ENCODE results near the gene MRFAP1L1. TPM values are rescaled to one million over a fixed set of nuclear protein-coding genes. Genes with fewer than 3 reads are reported as not detected.

Gene MRFAP1L1
- total and polyA plus RNA-seq, 8 donors: 12.4 to 39.8 (median 21.5) TPM

DNA sequence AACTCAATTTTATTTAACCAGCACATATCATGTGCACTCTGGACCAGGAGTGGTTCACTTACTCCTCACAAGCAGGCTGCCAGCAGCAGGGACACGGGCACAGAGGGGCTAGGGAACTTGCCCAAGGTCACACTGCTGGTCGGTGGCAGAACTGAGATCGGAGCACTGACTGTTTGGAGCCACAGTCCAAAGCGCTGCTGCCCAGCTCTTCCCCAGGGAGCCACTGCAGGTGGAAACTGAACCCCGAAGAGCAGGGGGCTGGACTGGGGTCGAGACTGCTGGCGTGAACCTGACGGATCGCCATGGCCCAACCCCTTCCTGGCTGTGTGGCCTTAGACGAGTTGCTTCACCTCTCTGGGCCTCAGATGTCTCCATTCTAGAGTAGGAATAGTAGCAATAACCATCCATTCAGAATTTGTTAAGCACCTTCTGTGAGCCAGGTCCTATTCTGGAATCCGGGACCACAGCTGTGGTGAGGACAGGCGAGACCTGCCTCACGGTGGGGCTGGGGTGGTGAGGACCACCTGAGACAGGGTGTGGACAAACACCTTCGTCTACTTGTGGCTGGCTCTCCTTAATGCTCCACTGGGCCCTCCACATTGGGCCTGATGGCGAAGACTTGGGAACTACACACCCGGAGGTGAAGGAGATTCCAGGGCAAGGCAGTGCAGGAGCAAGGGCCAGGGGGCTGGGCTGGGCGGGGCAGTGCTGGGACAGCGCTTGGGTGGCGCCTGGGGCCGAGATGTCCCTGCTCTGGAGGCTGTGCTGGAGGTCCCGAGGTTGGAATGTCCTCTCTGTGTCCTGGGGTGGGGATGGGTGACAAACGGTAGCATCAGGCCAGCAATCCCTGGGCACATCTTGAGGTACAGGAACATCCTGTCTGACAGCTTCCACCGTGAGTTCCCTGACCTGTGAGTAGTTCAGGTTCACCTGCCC, 40.9 kb upstream of the MRFAP1L1 start:
- WGBS, 2 donors: 74 to 75% methylated on average over 23 of the region's 23 CpGs
- ATAC-seq (no peak), FAIRE-seq (no peak), DNase-seq (no peak)
- TF ChIP-seq, protein P1, sequence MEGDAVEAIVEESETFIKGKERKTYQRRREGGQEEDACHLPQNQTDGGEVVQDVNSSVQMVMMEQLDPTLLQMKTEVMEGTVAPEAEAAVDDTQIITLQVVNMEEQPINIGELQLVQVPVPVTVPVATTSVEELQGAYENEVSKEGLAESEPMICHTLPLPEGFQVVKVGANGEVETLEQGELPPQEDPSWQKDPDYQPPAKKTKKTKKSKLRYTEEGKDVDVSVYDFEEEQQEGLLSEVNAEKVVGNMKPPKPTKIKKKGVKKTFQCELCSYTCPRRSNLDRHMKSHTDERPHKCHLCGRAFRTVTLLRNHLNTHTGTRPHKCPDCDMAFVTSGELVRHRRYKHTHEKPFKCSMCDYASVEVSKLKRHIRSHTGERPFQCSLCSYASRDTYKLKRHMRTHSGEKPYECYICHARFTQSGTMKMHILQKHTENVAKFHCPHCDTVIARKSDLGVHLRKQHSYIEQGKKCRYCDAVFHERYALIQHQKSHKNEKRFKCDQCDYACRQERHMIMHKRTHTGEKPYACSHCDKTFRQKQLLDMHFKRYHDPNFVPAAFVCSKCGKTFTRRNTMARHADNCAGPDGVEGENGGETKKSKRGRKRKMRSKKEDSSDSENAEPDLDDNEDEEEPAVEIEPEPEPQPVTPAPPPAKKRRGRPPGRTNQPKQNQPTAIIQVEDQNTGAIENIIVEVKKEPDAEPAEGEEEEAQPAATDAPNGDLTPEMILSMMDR (IDR thresholded peaks at IDR 0.05): no peak
- no peak overlapping the region for H3K4me3 ChIP-seq
- H3K4me1 ChIP-seq: peaks cover 7 to 14% (median 9%) of the 10 kb centered on the region in 3 donors
- no peaks in the 10 kb centered on the region for H3K9me3 ChIP-seq
- H3K27me3 ChIP-seq: no peaks in the 10 kb centered on the region
- peak overlapping the region in 1 of 4 donors; percentile 84 for H3K27ac ChIP-seq
- H3K36me3 ChIP-seq: no peaks in the 10 kb centered on the region
- intact Hi-C loops (cut with DNase I): no loop called here

DNA sequence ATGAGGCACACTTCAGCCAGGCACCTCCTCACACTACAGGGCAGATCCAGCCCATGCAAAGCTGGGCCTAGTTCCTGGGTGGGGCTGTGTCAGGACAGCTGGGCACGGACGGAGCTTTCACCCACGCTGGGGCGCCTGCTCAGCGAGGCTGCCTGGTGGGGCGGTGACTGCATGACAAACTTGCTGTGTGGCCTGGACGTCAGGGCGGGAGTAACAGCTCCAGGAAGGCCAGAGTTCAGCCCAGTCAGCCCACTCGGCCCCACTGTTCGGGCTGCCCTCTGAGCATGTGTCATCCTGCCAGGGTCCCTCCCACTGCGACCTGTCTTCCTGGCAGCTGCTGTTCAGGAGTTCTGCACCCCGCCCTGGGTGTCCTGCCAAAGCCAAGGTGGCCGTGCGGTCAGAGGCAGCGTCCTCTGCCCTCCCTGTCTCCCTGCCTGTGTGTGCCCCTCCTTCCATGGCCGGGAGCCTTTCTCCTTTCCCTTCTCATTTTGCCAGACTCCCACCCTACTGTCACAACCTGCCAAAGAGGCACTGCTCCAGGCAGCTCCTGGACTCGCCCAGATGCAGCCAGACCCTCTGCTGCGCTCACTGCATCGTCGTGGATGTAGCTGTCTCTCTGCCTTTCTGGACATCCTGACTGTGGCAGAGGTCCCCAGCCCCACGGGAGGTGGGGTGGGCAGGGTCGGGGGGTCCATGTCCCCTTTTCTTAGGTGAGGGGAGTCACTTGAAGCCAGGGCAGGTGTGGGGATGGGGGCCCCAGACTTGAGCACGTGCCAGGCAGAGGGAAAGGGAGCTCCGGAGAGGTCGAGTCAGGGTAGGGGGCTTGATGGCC, 39.9 kb upstream of the MRFAP1L1 start:
- intact Hi-C loops (cut with DNase I): no loop called here
- Histone ChIP-seq H3K27me3 (no peaks in the 10 kb centered on the region), H3K9me3 (no peaks in the 10 kb centered on the region), H3K27ac (peak overlapping the region in 3 of 4 donors; percentile 15 to 84 (median 60)), H3K4me3 (no peak overlapping the region), H3K36me3 (no peaks in the 10 kb centered on the region), H3K4me1 (peaks cover 7 to 14% (median 9%) of the 10 kb centered on the region in 3 donors)
- DNase-seq (peak; percentile 49 to 81 (median 64)), FAIRE-seq (no peak), ATAC-seq (peak; percentile 25 to 61 (median 45))
- TF ChIP-seq, protein P1 (IDR thresholded peaks at IDR 0.05): no peak
- 55 to 58% methylated on average over 22 to 25 of the region's 25 CpGs for WGBS, 2 donors

DNA sequence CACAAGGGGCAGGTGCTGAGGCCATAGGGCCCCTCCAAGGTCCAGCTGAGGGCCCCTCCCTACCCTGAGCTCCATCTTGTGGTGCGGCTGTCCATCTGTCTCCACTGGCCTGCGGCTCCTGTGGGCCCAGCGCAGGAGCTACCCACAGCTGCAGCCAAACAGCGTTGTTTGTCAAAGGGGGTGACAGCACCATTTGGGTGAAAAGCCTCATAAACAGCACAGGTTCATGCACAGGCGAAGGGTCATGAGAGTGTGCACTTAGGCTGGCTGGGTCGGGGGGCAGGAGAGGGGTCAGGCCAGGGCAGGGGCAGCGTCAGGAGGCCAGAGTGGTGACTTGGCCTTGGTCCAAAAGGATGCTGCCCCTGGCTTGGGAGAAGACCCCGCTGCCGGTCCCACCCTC, 38.6 kb upstream of the MRFAP1L1 start:
- Histone ChIP-seq H3K9me3 (no peaks in the 10 kb centered on the region), H3K36me3 (no peaks in the 10 kb centered on the region), H3K27me3 (no peaks in the 10 kb centered on the region), H3K27ac (peak overlapping the region; percentile 60 to 84 (median 76)), H3K4me3 (no peak overlapping the region), H3K4me1 (peaks cover 7 to 14% (median 9%) of the 10 kb centered on the region in 3 donors)
- ATAC-seq (no peak), FAIRE-seq (no peak), DNase-seq (no peak)
- WGBS, 2 donors: 76 to 83% methylated on average over 9 of the region's 9 CpGs
- TF ChIP-seq, protein P1 (IDR thresholded peaks at IDR 0.05): no peak
- intact Hi-C loops (cut with DNase I): no loop called here

DNA sequence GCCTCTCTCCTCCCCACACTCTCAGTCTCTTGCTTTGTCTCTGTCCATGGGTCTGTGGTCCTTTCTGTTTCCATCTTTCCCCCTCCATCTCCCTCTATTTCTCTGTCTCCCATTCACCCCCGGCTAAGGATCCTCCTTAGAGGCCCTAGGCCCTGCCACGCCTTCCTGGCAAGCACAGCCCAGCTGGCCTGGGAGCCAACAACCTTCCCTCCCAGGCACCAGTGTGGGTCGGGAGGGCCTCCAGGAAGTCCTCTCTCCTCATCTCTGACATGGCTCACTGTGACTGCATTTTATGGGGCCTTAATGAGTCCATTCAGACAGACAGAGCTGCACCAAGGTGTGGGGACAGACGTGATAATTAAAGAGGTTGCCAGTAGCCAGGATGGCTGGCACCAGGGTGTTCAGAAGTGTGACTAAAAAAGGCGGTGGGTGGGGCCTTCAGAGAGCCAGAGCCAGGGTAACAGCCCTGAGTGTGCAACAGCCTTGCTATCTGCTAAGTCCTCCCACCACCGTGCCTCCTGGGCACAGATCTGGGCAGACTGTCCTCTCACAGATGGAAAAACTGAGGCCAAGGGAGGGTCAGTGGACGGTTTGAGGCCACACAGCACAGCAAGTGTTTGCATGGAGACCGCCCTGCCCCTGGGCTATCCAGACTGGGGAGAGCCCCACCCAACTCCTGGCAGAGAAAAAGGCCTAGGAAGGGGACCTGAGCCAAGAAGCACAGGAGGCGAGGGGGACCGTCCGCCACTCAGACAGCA, 37.8 kb upstream of the MRFAP1L1 start:
- Histone ChIP-seq H3K9me3 (no peaks in the 10 kb centered on the region), H3K36me3 (no peaks in the 10 kb centered on the region), H3K4me1 (peaks cover 7 to 14% (median 9%) of the 10 kb centered on the region in 3 donors), H3K27me3 (no peaks in the 10 kb centered on the region), H3K27ac (peak overlapping the region; percentile 60 to 84 (median 76)), H3K4me3 (no peak overlapping the region)
- intact Hi-C loops (cut with DNase I): no loop called here
- TF ChIP-seq, protein P1 (IDR thresholded peaks at IDR 0.05): no peak
- peak; percentile 74 to 86 (median 78) for DNase-seq
- peak; percentile 82 to 86 (median 84) for ATAC-seq
- FAIRE-seq: no peak
- WGBS, 2 donors: 41% methylated on average over 11 of the region's 11 CpGs
